SKM-1 treated with dmso at 0.1 percent for 144 hours (cell line): ENCODE measurements around the gene ERBB3.
A peak's percentile ranks its signal among the peaks of the same experiment; 100 is the strongest.
"Not testable (repeated sequence)": the region's sequence is repeated elsewhere in the genome, so short reads cannot be mapped to it uniquely, and the experiment has no call there.

Source experiments
- DNase-seq: peaks from one replicate; lab custom pipeline; 2025; ENCODE audit not compliant: unreplicated experiment; lab: John Stamatoyannopoulos, UW

ERBB3 gene

DNA sequence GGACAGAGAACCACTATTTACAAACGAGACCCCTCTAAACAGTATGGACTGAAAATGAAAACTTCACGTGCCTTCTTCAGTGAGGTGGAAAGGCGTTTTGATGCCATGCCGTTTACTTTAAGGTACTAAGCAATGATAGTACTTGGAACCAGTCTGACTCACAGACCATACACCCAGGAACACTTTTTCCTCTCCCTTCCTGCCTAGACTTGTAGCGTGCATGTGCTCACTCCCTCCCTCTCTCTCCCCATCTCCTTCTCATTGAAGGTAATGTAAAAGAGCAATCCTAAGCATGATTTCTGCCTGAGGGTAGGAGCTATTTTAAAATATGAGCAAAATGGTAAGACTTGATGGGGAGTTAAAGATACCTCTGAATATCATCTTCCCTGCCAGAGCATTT lies 30.6 kb downstream of the ERBB3 start:
- DNase-seq = no peak

DNA sequence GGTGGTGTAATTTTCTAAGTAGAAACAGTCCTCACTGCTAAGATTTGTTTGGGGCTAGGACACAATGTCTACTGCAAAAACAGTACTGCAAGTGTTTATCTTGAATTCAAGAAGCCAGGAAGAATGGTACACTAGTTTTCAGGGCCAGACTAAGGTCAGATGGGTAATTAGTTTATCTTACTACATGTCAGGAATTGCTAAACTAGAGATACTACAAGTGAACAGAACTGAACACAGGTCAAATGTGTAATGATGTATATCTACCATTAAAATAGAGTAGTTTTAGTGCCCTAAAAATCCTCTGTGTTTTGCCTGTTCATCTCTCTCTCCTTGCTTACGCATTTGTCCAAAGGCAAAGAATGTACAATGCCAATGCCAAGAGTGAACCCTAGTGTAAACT lies 34.1 kb downstream of the ERBB3 start:
- no peak for DNase-seq

DNA sequence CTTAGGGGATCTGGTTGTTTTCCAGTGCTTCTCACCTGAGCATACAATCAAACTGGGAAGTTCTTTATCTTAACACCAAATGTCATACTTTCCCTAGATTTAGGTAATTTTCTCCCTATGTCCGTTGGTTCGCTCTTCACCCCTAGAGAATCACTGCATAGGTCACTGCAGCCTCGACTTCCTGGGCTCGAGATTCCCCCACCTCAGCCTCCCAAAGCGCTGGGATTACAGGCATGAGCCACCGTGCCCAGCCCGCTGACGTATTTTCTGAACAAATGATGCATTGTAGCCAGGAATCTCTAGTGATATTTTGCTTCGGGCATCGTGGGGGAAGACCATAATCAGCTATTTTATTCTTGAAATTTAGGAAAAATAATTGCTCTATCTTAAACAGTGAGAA lies 35.4 kb downstream of the ERBB3 start:
- no peak for DNase-seq

DNA sequence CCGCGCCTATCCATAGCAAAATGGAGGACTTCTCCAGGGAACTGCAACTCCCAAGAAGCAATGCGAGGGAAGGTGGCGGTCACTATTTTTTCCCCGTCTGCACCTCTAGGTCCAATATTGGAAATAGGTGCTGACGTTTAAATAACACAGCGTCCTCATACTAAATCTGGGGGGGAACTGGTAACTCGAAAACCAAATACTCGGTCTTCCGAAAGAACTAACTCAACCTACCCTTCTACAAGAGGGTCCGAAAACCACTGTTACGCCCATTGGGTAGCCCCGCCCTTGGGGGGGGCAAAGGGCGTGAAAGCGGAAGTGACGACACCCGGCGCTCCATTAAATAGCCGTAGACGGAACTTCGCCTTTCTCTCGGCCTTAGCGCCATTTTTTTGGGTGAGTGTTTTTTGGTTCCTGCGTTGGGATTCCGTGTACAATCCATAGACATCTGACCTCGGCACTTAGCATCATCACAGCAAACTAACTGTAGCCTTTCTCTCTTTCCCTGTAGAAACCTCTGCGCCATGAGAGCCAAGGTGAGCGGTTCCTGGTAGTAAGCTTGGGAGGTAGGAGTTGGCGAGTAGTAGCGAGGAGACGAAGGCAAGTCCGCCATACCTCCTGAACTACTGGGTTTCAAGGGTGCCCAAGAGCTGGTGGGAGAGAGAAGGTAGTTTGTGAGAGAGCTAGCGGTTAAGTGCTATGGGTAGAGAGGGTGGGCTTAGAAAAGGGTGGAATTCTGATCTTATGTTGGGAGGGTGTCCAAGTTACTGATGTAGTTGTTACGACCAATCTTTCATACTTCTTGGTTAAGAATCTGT lies 36.5 kb downstream of the ERBB3 start, which contains the start of gene RPL41:
Gene RPL41 (plus strand): TSS at position 367 of the 815 bp plus-strand sequence.
- peak; percentile 68 for DNase-seq

DNA sequence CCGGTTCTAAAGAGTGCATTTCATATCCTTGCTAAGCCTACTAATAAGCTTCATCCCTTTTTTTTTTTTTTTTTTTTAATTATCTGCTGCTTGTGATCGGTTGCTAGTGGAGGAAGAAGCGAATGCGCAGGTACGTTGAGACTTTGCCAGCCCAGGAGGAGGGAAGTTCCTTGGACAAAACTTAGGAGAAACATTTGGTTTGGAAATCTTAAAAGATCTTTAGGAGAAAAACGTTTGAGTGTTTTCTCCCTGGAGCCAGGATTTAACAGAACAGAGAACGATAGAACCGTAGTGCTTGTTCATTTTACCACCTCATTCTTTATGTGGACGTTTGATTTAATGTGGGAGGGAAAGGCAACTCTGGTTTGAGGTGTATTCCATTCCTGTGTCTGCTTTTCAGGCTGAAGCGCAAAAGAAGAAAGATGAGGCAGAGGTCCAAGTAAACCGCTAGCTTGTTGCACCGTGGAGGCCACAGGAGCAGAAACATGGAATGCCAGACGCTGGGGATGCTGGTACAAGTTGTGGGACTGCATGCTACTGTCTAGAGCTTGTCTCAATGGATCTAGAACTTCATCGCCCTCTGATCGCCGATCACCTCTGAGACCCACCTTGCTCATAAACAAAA lies 37.2 kb downstream of the ERBB3 start:
- not testable (repeated sequence) for DNase-seq

DNA sequence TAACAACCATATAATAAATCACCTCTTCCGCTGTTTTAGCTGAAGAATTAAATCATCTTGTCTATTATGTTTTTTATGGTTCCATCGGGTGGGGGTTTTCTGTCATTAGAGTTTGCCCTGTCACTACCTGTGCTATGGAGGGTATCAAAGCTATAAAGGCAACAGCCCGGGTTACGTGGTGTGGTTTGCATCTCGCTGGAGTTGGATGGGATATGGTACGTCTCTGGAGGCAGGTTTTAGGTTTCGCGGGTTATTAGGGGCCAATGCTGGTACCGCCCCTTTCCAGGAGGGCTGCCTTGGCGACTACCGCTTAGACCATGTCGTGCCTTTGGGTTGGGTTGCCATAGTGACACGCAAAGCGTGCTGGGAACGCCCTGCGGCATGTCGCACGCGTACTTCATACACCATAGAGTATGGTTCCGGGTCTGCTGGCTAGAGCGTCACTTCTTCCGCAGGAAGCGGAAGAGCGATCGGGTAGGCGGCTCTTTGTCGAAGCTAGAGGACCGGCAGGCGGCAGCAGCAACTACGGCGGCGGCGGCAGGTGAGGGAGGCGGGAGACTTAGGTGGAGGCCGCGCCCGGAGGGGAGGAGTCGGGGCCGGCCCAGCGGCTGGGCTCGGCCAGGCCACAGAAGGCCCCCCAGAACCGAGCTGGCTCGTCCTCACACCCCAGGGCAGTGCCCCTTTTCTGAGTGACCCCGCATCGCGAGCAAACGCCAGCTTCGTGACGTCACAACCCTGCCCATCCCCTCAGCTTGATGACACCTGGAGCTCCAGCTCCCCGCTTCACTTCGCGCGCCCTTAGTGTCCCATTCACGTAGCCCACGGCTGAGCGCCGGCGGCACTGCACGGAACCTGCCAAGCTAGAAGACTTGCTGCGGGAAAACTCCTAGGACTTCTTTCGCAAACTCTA lies 38.1 kb downstream of the ERBB3 start, which contains the start of gene ZC3H10:
Gene ZC3H10 (plus strand): TSS at position 489 of the 910 bp plus-strand sequence. CDS start 2,297 bp downstream, outside the sequence.
- DNase-seq = peak; percentile 88

DNA sequence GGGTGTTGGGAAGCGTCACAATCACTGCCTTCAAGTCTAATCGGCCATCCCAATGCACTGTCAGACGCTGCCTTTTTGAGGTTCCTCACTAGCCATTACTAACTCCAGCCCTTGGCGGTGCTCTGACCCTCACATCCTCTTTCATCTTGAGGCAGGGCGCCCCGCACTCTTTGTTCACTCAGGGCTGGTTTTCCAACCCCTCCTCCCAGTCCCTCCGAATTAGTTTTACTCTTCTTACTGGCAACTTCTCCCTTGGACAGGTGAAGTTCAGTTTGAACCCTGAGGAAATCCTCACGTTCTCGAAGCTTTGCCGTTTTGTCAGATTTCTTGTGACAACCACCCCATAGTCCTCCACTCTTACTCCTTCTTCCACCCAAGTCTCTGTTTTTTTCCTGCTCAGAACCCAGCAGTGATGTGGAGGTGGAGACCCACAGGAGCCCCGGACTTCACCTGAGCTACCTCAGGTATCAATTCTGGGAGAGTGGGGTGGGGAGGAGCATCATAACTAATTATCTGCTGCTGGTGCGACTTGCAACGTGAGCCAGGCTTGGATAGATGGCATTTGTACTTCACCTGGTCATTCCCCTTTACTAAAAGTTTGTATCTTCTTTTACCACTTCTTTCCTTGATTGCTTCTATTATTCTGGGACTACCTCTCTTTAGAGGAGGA lies 38.9 kb downstream of the ERBB3 start:
- DNase-seq = no peak

DNA sequence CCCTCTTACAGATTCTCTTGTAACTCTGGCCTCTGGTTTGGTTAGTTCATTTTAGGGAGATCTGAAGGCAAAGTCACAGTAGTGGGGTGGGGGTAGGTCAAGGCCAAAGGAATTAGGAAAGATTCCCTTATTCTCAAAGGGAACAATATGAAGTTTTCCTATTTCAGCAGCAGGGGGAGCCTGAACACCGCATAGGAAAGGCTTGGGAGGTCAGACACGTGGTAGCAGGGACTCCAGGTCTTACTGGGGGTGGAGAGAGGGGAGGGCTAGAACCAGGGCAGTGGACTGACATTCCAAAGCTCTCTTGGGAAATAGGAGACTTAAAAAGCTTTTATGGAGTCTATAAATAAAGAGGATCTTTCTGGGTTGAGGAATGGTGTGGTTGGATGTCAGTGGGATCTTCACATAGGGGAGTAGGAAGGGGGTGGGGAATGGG lies 39.4 kb downstream of the ERBB3 start:
- peak; percentile 34 for DNase-seq

DNA sequence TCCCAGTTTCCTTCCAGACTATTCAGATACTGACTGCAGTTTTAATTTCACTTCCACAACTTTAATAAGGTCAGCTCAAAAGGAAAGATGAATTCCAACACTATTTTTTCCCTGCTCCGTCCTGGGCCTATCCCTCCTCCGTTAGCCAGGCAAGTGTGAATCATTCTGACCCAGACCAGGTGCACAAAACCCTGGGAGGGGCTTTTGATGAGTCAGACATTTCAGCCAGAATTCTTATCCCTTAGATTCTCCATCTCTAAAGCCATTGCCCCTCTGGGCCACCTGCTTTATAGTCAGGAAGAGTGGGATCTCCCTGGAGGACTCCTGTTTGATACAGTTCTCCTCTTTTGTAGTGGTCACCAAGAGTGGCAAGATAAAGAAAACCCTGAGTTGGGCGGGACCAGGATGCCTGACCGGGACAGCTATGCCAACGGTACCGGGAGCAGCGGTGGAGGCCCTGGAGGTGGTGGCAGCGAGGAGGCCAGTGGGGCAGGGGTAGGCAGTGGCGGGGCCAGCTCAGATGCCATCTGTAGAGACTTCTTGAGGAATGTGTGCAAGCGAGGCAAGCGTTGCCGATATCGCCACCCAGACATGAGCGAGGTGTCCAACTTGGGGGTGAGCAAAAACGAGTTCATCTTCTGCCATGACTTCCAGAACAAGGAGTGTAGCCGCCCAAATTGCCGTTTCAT lies 40.3 kb downstream of the ERBB3 start:
- DNase-seq = no peak

DNA sequence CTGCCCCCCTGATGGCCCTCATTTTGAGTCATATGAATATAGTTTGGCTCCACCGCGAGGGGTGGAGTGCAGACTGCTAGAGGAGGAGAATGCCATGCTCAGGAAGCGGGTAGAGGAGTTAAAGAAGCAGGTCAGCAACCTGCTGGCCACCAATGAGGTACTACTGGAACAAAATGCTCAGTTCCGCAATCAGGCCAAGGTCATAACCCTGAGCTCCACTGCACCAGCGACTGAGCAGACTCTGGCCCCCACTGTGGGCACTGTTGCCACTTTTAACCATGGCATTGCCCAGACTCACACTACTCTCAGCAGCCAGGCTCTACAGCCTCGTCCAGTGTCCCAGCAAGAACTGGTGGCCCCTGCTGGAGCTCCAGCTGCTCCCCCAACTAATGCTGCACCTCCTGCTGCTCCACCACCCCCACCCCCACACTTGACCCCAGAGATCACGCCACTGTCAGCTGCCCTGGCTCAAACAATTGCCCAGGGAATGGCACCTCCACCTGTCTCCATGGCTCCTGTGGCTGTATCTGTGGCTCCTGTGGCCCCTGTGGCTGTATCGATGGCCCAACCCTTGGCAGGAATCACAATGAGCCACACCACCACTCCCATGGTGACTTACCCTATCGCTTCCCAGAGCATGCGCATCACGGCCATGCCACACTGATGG lies 41.4 kb downstream of the ERBB3 start:
- DNase-seq = no peak

DNA sequence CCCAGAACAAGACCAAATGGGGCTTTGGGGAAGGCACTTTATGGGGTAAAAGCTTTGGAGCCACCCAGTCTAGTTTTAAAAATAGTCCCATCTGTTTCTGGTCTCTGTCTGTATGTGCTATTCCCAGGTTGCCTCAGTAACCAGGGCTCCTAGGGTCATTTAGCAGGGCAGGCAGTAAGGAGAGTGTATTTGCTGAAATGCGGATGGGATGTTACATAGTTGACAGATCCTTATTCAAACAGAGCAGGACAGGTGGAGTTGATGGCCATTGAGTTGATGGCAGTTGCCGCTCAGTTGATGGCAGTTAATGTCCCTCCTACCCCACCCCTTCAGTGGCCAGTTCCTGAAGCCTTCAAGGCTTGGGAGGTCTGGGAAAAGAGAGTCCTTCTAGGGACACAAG lies 42.7 kb downstream of the ERBB3 start:
- no peak for DNase-seq

DNA sequence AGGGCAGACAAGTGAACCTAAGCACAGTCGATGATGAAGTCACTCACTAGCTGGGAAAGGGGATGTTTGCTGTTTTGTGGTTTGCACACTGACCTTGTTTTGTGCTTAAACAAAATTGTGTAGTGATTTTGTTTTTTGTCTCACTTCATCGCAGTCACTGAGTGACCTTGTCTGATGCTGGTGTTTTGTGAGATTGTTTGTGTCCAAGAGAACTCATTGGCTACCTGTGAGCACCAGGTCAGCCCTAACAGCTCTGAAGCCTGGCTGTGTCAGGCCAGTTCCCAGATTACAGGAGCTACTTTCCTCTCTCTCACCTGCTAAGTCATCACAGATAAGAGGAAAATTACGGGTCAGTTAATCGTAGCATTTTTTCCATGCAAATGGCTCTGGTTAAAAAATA lies 44.2 kb downstream of the ERBB3 start:
- DNase-seq = no peak

DNA sequence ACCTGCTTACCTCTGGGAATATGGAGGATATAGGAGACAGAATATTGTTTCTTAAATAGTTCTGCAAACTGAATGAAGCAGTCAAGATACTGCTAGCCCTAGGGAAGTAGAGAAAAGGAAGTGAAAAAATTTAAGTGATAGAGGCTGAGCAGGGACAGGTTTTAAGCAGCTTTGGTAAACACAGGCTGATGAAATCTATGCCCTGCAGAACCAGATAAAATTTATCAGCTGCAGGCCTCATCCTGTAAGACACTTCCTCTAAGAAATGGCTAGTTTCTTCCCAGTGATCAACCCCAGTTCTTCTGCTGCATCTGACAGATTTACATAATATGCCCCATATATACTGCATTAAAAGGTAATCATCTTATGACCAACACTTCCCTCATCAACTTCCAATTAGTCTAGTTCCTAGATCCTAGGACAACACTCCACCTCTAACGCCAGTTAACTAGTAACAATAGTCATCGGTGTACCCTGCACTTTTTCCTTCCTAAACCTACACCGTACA lies 46.8 kb downstream of the ERBB3 start:
- peak; percentile 64 for DNase-seq

DNA sequence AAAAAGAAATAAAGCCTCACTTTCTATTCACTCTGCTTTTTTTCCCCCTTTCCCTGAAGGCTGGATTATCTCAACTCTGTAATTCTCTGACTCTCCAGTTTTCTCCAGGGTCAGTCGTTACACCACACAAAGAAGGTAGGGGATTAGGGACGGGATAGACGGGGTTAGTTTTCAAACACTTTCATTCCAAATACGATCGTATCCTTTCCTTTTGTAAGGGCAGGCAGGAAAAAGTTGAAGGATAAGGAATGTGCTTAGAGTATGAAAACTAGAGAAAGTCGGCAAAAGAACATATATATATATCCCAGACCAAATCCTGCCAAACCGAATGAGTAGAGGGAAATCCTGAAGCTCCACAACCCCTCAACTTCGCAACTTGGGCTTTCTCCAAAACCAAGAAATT lies 47.5 kb downstream of the ERBB3 start:
- no peak for DNase-seq

DNA sequence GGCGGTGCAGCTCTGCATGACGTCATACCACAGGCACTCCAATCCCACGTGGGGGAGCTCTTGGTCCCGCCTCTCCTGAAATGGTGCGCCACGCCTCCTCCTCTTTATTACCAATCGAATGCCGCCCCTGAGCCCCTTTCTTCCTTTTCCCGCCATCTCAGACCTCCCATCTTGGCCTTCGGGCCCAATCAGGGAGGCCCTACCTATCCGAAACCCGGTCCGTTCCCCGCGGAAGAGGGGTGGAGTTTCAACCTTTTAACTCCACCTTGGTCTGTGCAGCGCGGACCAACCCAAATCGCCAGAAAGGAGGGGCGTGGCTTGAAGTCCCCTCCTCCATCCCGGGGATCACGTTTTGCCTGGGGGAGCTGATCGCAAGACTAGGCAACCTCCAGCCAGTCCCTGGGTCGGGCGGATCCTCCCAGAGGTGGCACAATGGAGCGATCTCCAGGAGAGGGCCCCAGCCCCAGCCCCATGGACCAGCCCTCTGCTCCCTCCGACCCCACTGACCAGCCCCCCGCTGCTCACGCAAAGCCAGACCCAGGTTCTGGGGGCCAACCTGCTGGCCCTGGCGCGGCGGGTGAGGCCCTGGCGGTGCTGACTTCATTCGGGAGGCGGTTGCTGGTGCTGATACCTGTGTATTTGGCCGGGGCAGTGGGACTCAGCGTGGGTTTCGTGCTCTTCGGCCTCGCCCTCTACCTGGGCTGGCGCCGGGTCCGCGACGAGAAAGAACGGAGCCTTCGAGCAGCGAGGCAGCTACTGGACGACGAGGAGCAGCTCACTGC lies 48.1 kb downstream of the ERBB3 start, which contains the start of gene ESYT1:
Gene ESYT1 (plus strand): TSS at position 380 of the 782 bp plus-strand sequence. CDS start 53 bp downstream, at position 433.
- DNase-seq = peak; percentile 92

DNA sequence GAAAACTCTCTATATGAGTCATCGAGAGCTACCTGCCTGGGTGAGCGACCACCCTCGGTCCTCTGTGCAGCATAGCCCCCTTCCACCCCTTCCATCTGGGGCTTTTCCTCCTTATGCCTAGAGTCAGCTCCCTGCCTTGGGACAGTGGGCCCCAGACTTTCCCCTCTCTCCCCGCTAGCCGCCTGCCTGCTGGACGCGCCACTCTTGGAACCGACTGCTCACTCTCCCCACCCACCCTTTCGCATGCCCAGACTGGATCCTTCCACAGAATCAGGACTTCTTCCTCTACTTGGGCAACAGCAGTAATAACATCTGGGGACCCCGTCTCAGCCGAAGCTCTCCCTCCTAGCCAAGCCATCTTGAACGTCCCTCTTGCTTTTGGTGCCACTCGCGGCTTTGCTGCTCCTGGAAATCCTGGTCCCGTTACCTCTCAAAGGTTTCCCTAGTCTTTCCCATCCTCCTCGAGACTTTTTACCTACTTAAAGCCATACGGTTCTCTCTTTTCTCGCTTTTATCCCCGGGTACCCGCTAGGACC lies 48.8 kb downstream of the ERBB3 start:
- DNase-seq = no peak

DNA sequence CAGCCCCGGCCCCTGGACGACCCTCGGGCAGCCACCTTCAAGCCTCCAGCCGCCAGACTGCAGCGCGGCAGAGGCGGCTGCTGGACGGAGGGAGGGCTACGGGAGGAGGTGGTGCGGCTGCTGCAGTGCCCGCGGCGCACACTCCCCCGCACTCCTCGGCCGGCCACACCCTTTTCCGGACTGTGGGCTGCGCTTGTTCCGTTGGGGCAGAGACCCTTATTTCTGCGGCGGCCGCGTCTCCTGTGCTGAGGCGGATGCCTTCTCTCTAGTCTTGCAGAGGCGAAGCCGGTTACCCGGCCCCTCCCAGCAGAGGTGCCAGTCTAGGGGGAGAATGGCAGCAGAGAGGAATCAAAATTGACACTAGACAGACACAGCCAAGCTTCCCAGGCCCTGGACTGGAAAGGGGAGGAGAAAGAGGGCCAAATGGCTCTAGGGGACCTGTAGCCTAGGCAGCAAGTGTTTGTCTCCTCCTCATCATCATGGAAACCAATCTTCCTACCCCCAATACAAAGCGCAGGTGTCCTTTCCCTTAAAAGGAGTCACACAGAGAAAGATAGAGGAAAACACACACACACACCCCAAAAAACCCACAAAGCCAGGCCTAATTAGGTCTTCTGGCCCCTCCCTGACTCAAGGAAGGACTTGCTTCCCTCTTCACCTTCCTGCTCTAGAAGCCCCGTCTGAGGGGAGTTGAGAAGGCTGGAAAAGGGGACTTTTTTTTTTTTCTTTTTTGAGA lies 49.4 kb downstream of the ERBB3 start:
- DNase-seq = peak; percentile 14
